H1 (cell line): ENCODE results near the gene EXOC6. TPM values are rescaled to one million over a fixed set of nuclear protein-coding genes. Genes with fewer than 3 reads are reported as not detected.
A peak's percentile ranks its signal among the peaks of the same experiment; 100 is the strongest.

Source experiments
- CTCF ChIA-PET: fragments of 300-600 bp; sonication (Branson Sonifier 250); formaldehyde crosslinking; loops from one replicate; lab custom pipeline; 2021; ENCODE audit not compliant: partially characterized antibody; lab: Charles Lee
- POLR2A ChIA-PET: fragments of 300-600 bp; sonication (Branson Sonifier 250); formaldehyde crosslinking; loops from one replicate; lab custom pipeline; 2021; ENCODE audit warnings: inconsistent platforms; ENCODE audit not compliant: partially characterized antibody; lab: Charles Lee
- DNase-seq, 2 experiments: peaks; one replicate each; pipeline versions ENCODE4 v3.0.0 to v3.0.0-alpha.2; 2010 to 2022; ENCODE audit warnings: low spot score in 2 of 2, low read depth in 1 of 2, mixed read lengths in 1 of 2
- FAIRE-seq: peaks from 2 replicates; lab custom pipeline; 2011; peaks lifted over from hg19 to GRCh38; lab: Jason Lieb, UNC
- H2AFZ ChIP-seq: 2 replicates; pipeline ENCODE4 v1.8.1; 2012; ENCODE audit warnings: low read length, inconsistent platforms
- H2AK5ac ChIP-seq: 2 replicates; pipeline ENCODE4 v1.6.1; 2013; ENCODE audit warnings: low read depth, low read length
- H2BK120ac ChIP-seq: replicated peaks from 2 replicates; pipeline ENCODE3; 2013; ENCODE audit warnings: low read depth, low read length, inconsistent platforms
- H2BK12ac ChIP-seq: 2 replicates; pipeline ENCODE4 v1.6.1; 2013; ENCODE audit warnings: low read depth, low read length
- H2BK15ac ChIP-seq: 2 replicates; pipeline ENCODE4 v1.6.1; 2013; ENCODE audit warnings: low read length
- H2BK20ac ChIP-seq: 2 replicates; pipeline ENCODE4 v1.6.1; 2013; ENCODE audit warnings: low read length
- H2BK5ac ChIP-seq: 2 replicates; pipeline ENCODE4 v1.6.1; 2013; ENCODE audit warnings: low read depth, low read length
- H3K14ac ChIP-seq: 2 replicates; pipeline ENCODE4 v1.6.1; 2013; ENCODE audit warnings: inconsistent platforms; ENCODE audit not compliant: insufficient read length
- H3K18ac ChIP-seq: 2 replicates; pipeline ENCODE4 v1.6.1; 2013; ENCODE audit warnings: low read length; ENCODE audit errors: extremely low read depth
- H3K23ac ChIP-seq: 2 replicates; pipeline ENCODE4 v1.6.1; 2013; ENCODE audit warnings: inconsistent platforms; ENCODE audit not compliant: insufficient read length
- H3K23me2 ChIP-seq: 2 replicates; pipeline ENCODE4 v1.6.1; 2013; ENCODE audit warnings: low read depth, low read length
- H3K27ac ChIP-seq: 2 replicates; pipeline ENCODE4 v1.6.1; 2011; ENCODE audit warnings: low read depth, low read length, inconsistent platforms
- H3K27me3 ChIP-seq, 4 experiments: replicated peaks in 1 of 4; 1 replicate in 1 of 4; 2 replicates in 3 of 4; pipeline versions ENCODE4 v1.6.1 to v1.8.1; 2011 to 2013; ENCODE audit warnings: low read length in 3 of 4, mild to moderate bottlenecking in 3 of 4, inconsistent platforms in 2 of 4, mixed read lengths in 2 of 4, moderate library complexity in 1 of 4; ENCODE audit not compliant: control insufficient read depth in 3 of 4, insufficient read depth in 3 of 4; ENCODE audit errors: extremely low read depth in 1 of 4
- H3K36me3 ChIP-seq, 4 experiments: 2 replicates each; pipeline versions ENCODE4 v1.6.1 to v1.8.1; 2011 to 2013; ENCODE audit warnings: mild to moderate bottlenecking in 4 of 4, low read length in 3 of 4, moderate library complexity in 2 of 4, control low read depth in 1 of 4, inconsistent platforms in 1 of 4; ENCODE audit not compliant: insufficient read depth in 4 of 4, control insufficient read depth in 2 of 4
- H3K4ac ChIP-seq: replicated peaks from 2 replicates; pipeline ENCODE3; 2013; ENCODE audit warnings: low read length, low read depth, mixed read lengths, inconsistent platforms; ENCODE audit not compliant: insufficient read length
- H3K4me1 ChIP-seq, 4 experiments: replicated peaks in 1 of 4; 1 replicate in 1 of 4; 2 replicates in 3 of 4; pipeline versions ENCODE4 v1.6.1 to v1.8.1; 2011 to 2013; ENCODE audit warnings: low read length in 3 of 4, inconsistent platforms in 2 of 4, mixed read lengths in 1 of 4; ENCODE audit not compliant: insufficient read depth in 4 of 4, control insufficient read depth in 3 of 4
- H3K4me2 ChIP-seq, 2 experiments: 2 replicates each; pipeline versions ENCODE4 v1.6.1 to v1.8.1; 2011 to 2013; ENCODE audit warnings: low read depth in 2 of 2, low read length in 2 of 2, control low read depth in 1 of 2, inconsistent platforms in 1 of 2, mild to moderate bottlenecking in 1 of 2; ENCODE audit not compliant: insufficient read depth in 1 of 2
- H3K4me3 ChIP-seq, 4 experiments: fragments of 200-600, 300-600 bp in 1 of 4; sonication (generic), shearing (Covaris generic), sonication (Bioruptor Twin) in 1 of 4; 2 replicates each; pipeline versions ENCODE4 v1.5.1 to v1.8.1; 2011 to 2016; ENCODE audit warnings: low read length in 4 of 4, low read depth in 3 of 4, control low read depth in 2 of 4, inconsistent platforms in 2 of 4, mild to moderate bottlenecking in 2 of 4, mixed read lengths in 1 of 4, moderate library complexity in 1 of 4; ENCODE audit not compliant: insufficient read depth in 2 of 4; ENCODE audit errors: extremely low read depth in 1 of 4
- H3K56ac ChIP-seq: replicated peaks from 2 replicates; pipeline ENCODE3; 2013; ENCODE audit warnings: low read depth, mild to moderate bottlenecking, mixed read lengths, low read length, inconsistent platforms; ENCODE audit not compliant: insufficient read length
- H3K79me1 ChIP-seq: 2 replicates; pipeline ENCODE4 v1.6.1; 2013; ENCODE audit warnings: low read depth, low read length, control low read depth
- H3K79me2 ChIP-seq, 2 experiments: 2 replicates each; pipeline versions ENCODE4 v1.6.1 to v1.8.1; 2012 to 2013; ENCODE audit warnings: low read length in 2 of 2, mild to moderate bottlenecking in 2 of 2, inconsistent platforms in 1 of 2; ENCODE audit not compliant: insufficient read depth in 2 of 2, control insufficient read depth in 1 of 2
- H3K9ac ChIP-seq, 4 experiments: replicated peaks in 1 of 4; 1 replicate in 1 of 4; 2 replicates in 3 of 4; pipeline versions ENCODE4 v1.6.1 to v1.8.1; 2011 to 2013; ENCODE audit warnings: low read depth in 3 of 4, low read length in 3 of 4, control low read depth in 2 of 4, mild to moderate bottlenecking in 2 of 4, moderate library complexity in 2 of 4, inconsistent platforms in 1 of 4; ENCODE audit errors: extremely low read depth in 1 of 4
- H3K9me3 ChIP-seq, 2 experiments: 2 replicates each; pipeline versions ENCODE4 v1.6.1 to v1.8.1; 2012 to 2013; ENCODE audit warnings: mild to moderate bottlenecking in 2 of 2, moderate library complexity in 2 of 2, control low read depth in 1 of 2, inconsistent platforms in 1 of 2, low read depth in 1 of 2, low read length in 1 of 2, mixed read lengths in 1 of 2; ENCODE audit not compliant: insufficient read depth in 2 of 2
- H4K20me1 ChIP-seq, 2 experiments: replicated peaks in 1 of 2; 2 replicates each; pipeline versions ENCODE3 to v1.8.1; 2011 to 2013; ENCODE audit warnings: inconsistent platforms in 2 of 2, low read length in 2 of 2, mild to moderate bottlenecking in 1 of 2; ENCODE audit not compliant: insufficient read depth in 2 of 2, control insufficient read depth in 1 of 2
- H4K5ac ChIP-seq: 2 replicates; pipeline ENCODE4 v1.6.1; 2013; ENCODE audit warnings: low read length, low read depth, mixed read lengths, inconsistent platforms; ENCODE audit not compliant: insufficient read length
- H4K8ac ChIP-seq: 2 replicates; pipeline ENCODE4 v1.8.0; 2013; ENCODE audit warnings: mild to moderate bottlenecking, moderate library complexity, low read length, inconsistent platforms; ENCODE audit not compliant: insufficient read depth; ENCODE audit errors: extremely low read depth
- H4K91ac ChIP-seq: replicated peaks from 2 replicates; pipeline ENCODE3; 2013; ENCODE audit warnings: low read length, mixed read lengths, inconsistent platforms; ENCODE audit not compliant: insufficient read length
- ATF2 ChIP-seq: IDR thresholded peaks from 2 replicates; pipeline ENCODE4 v1.6.1; 2012; ENCODE audit warnings: low read length, inconsistent platforms
- BCL11A ChIP-seq, 2 experiments: IDR thresholded peaks; one replicate each; pipeline ENCODE4 v1.6.1; 2011; ENCODE audit warnings: low read depth in 2 of 2, low read length in 2 of 2, mild to moderate bottlenecking in 2 of 2
- BRCA1 ChIP-seq: IDR thresholded peaks from 2 replicates; pipeline ENCODE4 v1.6.1; 2012; ENCODE audit warnings: low read depth, low read length, improper control_type of control experiment
- CBX5 ChIP-seq: fragments of 300-800, 300-1000 bp; sonication (generic); IDR thresholded peaks from 2 replicates; pipeline ENCODE4 v1.7.1; 2016; ENCODE audit warnings: antibody characterized with exemption, low read length, low read depth
- CREB1 ChIP-seq: IDR thresholded peaks from 2 replicates; pipeline ENCODE4 v1.6.1; 2012; ENCODE audit warnings: inconsistent platforms
- EZH2 ChIP-seq: fragments of 200-600 bp; sonication (generic); IDR thresholded peaks from 2 replicates; pipeline ENCODE4 v1.7.1; 2012; ENCODE audit warnings: low read depth, mild to moderate bottlenecking, moderate library complexity, low read length, inconsistent platforms; ENCODE audit not compliant: severe bottlenecking
- PHF8 ChIP-seq: fragments of 200-600 bp; sonication (generic); conservative IDR thresholded peaks from 2 replicates; pipeline ENCODE4 v1.7.1; 2012; ENCODE audit warnings: low read depth, mild to moderate bottlenecking, inconsistent platforms, low read length, moderate library complexity
- POLR2A ChIP-seq, 2 experiments: IDR thresholded peaks; 1 replicate in 1 of 2; 2 replicates in 1 of 2; pipeline ENCODE4 v1.6.1; 2011; ENCODE audit warnings: low read depth in 2 of 2, low read length in 2 of 2, mild to moderate bottlenecking in 2 of 2; ENCODE audit errors: control extremely low read depth in 1 of 2
- POU5F1 ChIP-seq: IDR thresholded peaks from 2 replicates; pipeline ENCODE4 v1.6.1; 2011; ENCODE audit warnings: low read depth, mild to moderate bottlenecking, low read length, moderate library complexity
- SP1 ChIP-seq: IDR thresholded peaks from 2 replicates; pipeline ENCODE4 v1.6.1; 2011; ENCODE audit warnings: low read depth, low read length
- TAF7 ChIP-seq: optimal IDR thresholded peaks from 2 replicates; pipeline ENCODE3; 2011; ENCODE audit warnings: low read depth, mild to moderate bottlenecking, inconsistent platforms, low read length, moderate library complexity, borderline replicate concordance
- TCF12 ChIP-seq: IDR thresholded peaks from 2 replicates; pipeline ENCODE4 v1.6.1; 2011; ENCODE audit warnings: low read depth, mild to moderate bottlenecking, low read length
- USF2 ChIP-seq: IDR thresholded peaks from 2 replicates; pipeline ENCODE4 v1.6.1; 2011; ENCODE audit warnings: low read length, improper control_type of control experiment
- polyA plus RNA-seq, 7 experiments: library from polyadenylated mRNA; depleted of rRNA in 3 of 7; stranded (reverse) in 5 of 7; unstranded in 2 of 7; fragments of >200 nt in 5 of 7; fragments of 200-250 nt in 2 of 7; gene quantifications; 1 replicate in 5 of 7; 2 replicates in 1 of 7; 4 replicates in 1 of 7; pipeline versions ENCODE4 v1.2.1 to v1.2.3, GENCODE V29; 2011 to 2013; ENCODE audit warnings: missing spikeins in 2 of 7, mixed read lengths in 2 of 7
- total RNA-seq: library from RNA; stranded (reverse); fragmentation: NEBNext Ultra II Directional; extraction: Animal tissue kit (Norgen Biotek cat#: 25700); gene quantifications from 2 replicates; pipeline ENCODE4 v1.2.1, GENCODE V29; 2021

The EXOC6 gene
- total and polyA plus RNA-seq, 2 of the 8 experiments (the other 6 are each of a cell fraction or from before 2014, with no cell fraction given): 1.7 to 4.5 TPM

- Histone ChIP-seq H2BK12ac (no peak overlapping the region), H3K36me3 (no peaks in the 10 kb centered on the region), H2BK15ac (no peak overlapping the region), H3K4me2 (0 out of 4 replicates have a peak overlapping the region, but pooled peaks of 1 of the 2 experiments have one; percentile 26), H3K27me3 (no peaks in the 10 kb centered on the region), H3K4ac (no peak overlapping the region), H3K56ac (no peak overlapping the region), H4K8ac (no peak overlapping the region), H3K9ac (no peak overlapping the region), H3K79me2 (no peaks in the 10 kb centered on the region), H3K4me1 (peaks cover 2 to 19% (median 14%) of the 10 kb centered on the region in 4 experiments), H4K20me1 (no peaks in the 10 kb centered on the region), H4K5ac (no peak overlapping the region), H2BK20ac (no peak overlapping the region), H4K91ac (no peak overlapping the region), H2AK5ac (no peak overlapping the region), H3K23me2 (no peaks in the 10 kb centered on the region; the same call in 1 of the 2 replicates), H3K79me1 (no peaks in the 10 kb centered on the region), H3K23ac (no peak overlapping the region), H2BK120ac (no peak overlapping the region), H2BK5ac (no peak overlapping the region), H3K18ac (no peak overlapping the region), H3K4me3 (no peak overlapping the region; a peak in 1 of 8 replicates), H3K14ac (no peak overlapping the region), H3K27ac (no peak overlapping the region), H3K9me3 (no peaks in the 10 kb centered on the region), H2AFZ (no peak overlapping the region)
- FAIRE-seq: no peak
- CTCF ChIA-PET: interaction anchor here (1.4 kb wide), 1 partner anchor 171 kb away, joined by 3 read pairs; no protein-coding TSS in a partner anchor
- no peak for DNase-seq
- POLR2A ChIA-PET: no interaction called here
- TF ChIP-seq BCL11A (IDR thresholded peaks at IDR 0.05; ENCODE audit: low read depth in 2 of 2, low read length in 2 of 2) (no peak), EZH2 (no peak), CBX5 (no peak), TAF7 (no peak), ATF2 (no peak), SP1 (no peak), BRCA1 (no peak), TCF12 (no peak), PHF8 (no peak), USF2 (no peak), POLR2A (IDR thresholded peaks at IDR 0.05; ENCODE audit: control extremely low read depth in 1 of 2, low read depth in 2 of 2, low read length in 2 of 2) (no peak), POU5F1 (no peak), CREB1 (no peak)
These were observed 45.8 kb downstream of the EXOC6 start for GRCh38 chr10:92894081-92894655.
